GM21515 (cell line): ENCODE results near the gene KIRREL3.

Experiments
- ATAC-seq: cut with Tn5 transposase; IDR thresholded peaks from one replicate; pipeline ENCODE4 v1.9.1; 2021; ENCODE audit not compliant: unreplicated experiment

KIRREL3 gene

DNA sequence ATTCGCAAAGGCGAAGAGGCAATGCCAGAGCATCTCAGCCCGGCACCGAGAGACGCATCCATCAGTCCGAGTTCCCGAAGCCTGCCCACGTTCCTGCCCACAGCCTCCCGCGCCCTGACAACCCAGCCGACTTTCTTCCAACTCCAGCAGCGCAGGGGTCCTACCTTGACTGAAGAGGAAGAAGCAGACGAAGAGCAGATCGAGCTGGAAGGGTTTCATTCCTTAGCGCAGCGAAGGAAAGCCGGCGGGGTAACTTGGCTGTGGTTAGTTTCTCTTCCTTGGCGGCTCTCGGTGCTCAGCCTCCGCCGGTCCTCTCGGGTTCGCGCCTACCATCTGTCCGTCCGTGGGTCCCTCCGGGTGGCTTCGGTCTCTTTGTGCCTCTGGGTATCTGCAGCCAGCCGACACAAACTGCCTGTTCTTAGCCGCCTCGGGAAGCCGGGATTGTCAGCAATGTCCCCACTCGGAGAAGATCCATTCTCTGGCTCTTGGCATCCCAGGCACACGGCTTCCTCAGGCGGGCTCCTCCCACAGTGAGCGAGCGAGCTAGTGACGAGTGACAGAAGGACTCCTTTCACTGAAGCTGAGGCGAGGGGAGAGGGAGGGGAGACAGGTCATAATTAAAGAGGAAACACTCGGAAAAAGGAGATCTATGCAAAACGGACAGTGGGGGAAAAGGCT, at the start of gene KIRREL3:
KIRREL3 (minus strand) TSS at position 480 of the 678 bp plus-strand sequence.
- no peak for ATAC-seq

DNA sequence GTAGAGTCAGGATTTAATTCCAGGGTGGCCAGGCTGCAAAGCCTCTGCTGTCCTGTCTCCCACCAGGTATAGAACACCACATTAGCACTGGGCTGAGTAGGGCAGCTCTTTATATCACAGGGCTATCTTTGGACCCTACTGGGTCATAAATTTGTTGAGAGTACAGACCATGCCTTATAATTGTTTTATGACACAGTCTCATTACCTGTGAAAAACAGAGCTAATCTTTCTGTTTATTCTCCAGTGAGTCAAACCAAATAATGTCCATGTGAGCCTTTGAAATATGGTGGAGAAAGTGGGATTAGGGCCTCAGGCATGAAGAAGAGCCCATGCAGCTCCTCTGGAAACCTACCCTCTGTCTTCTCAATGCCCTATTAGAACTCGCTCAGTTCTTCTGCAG, 49.6 kb upstream of the KIRREL3 start:
- ATAC-seq, result no peak

- no peak for ATAC-seq
Observed at GRCh38 chr11:127049486-127049885, 48.9 kb upstream of the KIRREL3 start.

DNA sequence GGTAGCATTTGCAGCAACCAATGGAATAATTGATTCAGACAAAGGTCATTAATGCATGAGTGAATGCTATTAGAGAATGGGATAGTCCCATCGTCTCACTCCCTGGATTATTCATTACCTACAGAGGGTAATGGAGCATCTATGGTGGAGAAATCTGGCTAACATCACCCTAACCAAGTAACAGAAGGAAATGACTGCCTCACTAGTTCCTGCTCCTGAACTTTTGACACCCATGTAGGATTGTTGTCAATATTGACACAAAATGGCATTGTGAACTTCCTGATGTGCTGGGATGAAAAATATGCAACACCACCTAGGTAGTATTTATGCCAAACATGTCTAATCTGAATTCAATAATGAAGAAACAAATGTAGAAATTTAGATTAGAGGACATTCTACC, 44.0 kb upstream of the KIRREL3 start:
- ATAC-seq, result no peak

GRCh38 chr11:127042445-127042844, 41.9 kb upstream of the KIRREL3 start:
- no peak for ATAC-seq

- ATAC-seq, result no peak
Observed at GRCh38 chr11:127039591-127039990, 39.0 kb upstream of the KIRREL3 start.

- ATAC-seq, result no peak
Observed at GRCh38 chr11:127037596-127037995, 37.0 kb upstream of the KIRREL3 start.

DNA sequence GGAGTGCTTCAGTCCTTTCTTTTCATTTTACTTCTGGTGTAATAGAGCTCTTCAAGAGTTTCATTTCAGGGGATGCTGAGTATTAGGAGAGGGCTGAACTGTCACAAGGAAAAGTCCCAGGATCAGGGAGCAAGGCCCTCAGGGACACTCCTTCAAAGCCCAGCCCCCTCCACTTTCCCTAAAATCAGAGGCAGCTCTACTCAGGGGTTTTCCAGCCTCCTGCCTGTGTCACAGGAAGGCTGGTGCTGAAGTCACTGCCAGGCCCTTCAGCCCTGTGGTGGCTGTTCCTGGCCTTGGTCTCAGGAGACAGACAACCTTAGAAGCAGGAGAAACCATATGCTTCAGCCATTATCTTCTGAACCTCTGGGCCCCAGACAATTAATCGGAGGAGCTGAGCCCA, 36.4 kb upstream of the KIRREL3 start:
- ATAC-seq, result no peak

GRCh38 chr11:127035824-127036223, 35.3 kb upstream of the KIRREL3 start:
- no peak for ATAC-seq

- ATAC-seq, result no peak
Observed at GRCh38 chr11:127034973-127035372, 34.4 kb upstream of the KIRREL3 start.

GRCh38 chr11:127028648-127029047, 28.1 kb upstream of the KIRREL3 start:
- ATAC-seq, result no peak

GRCh38 chr11:127027789-127028188, 27.2 kb upstream of the KIRREL3 start:
- ATAC-seq, result no peak

DNA sequence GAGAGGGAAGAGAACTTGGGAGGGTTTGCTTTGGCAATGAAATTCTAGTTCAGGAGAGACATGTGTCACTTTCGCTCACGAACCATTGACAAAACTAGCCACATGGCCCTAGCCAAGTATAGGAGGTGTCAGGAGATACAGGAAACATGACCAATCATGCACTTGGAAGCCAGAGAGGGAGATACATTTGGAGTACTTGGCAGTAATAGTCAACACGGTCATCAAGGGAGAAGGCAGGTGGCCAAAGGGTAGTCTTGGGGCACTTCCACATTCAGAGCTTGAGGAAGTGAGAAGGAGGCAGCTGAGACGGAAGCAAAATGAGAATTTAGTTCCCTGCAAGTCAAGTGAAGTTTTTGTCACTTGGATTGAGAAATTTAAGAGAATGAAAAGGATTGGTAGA, 26.4 kb upstream of the KIRREL3 start:
- no peak for ATAC-seq

DNA sequence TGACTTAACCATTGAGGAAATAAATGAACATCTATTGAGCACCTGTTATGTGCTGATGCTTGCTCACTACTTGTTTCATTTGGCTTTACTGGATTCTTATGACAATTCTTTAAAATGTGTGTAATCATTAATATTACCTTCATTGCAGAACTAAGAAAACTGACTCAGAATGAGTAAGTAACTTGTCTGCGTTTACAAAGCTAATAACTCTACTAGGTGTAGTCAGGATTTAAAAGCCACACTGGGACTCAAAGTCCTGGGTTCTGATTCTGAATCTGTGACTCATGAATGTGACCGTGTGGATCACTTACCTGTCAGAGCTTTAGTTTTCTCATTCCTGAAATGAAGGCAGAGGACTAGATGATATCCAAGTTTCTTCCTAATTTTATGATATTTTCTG, 23.4 kb upstream of the KIRREL3 start:
- no peak for ATAC-seq

DNA sequence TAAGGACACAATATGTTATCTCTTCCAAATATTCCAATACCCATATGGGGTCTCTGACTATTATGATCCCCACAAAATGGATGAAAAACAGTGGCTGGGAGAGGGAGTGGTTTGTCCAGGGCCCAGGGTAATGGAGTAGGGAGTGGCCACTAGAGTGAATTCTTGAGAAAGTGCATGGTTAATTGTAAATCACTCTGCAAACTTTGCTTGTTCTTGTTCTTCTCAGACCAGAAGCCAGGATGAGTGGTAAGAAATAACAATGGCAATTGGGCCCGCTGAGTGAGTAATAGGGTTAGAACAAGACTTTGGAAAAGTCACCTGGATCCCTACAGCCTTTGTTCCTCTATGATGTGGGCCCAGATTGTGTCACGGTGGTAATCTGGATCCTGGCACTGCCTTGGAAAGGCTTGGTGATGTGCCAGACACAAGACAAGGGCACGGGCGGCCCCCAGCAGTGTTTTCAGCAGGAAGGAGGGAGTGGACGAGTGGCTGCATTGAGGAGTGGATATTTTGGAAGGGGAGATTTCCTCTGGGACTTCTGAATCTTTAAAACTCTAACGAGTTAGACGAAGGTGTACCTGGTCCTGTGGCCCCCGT, 18.2 kb upstream of the KIRREL3 start:
- no peak for ATAC-seq

GRCh38 chr11:127017482-127017881, 16.9 kb upstream of the KIRREL3 start:
- ATAC-seq, result no peak

- ATAC-seq, result no peak
Observed at GRCh38 chr11:127013550-127013949, 13.0 kb upstream of the KIRREL3 start.

DNA sequence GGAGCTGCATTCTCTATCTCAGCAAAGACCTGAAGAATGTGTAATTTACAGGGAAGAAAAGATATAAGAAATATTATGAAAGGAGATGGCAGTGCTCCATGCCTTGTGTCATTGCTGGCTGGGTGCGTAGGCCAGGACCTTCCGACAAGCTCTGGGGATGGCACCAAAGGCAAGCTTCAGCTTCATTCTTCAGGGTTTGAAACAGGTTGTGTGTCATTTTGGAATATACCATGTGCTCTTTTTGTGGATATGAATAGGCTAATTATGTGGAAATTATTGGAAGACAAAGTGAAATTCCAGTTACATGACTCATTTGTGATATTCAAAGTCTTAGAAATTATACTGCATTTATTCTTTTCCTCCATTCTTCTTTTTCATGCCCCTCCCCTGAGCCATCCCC, 5.7 kb upstream of the KIRREL3 start:
- ATAC-seq, result no peak

GRCh38 chr11:127003260-127003981, 2.9 kb upstream of the KIRREL3 start:
- ATAC-seq, result no peak

DNA sequence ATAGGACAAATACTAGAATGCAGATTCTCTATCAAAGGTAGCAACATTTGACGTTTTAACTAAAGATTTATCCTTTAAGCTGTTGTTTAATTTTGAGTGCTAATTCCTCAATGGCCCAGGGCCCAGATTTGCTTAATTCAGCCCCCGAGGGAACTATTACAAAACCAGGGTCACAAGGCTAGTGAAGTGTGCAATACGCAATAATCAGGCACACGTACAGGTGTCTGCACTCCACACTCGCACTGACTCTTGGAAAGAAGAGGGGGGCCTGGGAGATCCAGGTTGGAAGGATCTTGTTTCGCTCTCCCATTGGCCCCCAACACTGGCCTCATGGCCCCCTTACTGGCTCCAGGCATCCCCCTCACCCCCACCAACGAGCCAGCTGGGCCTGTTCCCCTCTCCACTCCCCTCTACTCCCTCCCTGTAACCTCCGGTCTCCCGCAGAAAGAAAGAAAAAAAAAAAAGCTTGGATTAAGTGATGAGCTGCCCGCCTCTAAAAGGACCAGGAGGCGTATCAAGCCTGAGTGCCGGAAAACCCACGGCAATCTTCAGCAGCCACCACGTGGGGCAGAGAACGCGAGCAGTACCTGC, 2.2 kb upstream of the KIRREL3 start:
- no peak for ATAC-seq

GRCh38 chr11:127000981-127001380, 411 bp upstream of the KIRREL3 start:
- no peak for ATAC-seq

DNA sequence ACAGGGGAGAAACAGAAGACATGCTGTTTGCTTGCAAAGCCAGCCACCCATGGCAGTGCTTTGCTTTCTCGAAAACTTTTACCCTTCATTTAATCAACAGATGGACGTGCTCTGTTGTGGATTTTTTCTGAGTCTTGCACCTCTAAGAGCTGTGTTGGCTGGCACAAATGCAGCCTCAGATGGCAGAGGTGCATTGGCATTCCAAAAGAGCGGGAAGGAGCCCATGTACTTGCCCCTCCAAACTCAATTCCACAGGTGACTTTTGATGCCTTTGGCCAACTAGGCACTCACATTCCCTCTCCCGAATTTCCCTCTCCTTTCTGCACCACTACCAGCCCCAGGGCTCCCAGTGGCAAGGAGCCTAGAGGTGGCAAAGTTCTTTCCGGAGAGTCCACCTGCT, 1.2 kb downstream of the KIRREL3 start:
- no peak for ATAC-seq
